Vagina (tissue), 2 donors: ENCODE data around the gene TSPO. TPM values are rescaled to one million over a fixed set of nuclear protein-coding genes. Genes with fewer than 3 reads are reported as not detected.

Experiments used
- DNase-seq, 2 donors: peaks; one replicate each; pipeline ENCODE4 v3.0.0-alpha.2; 2017; ENCODE audit errors: extremely low spot score in 2 of 2
- H3K27ac ChIP-seq: fragments of 200-600 bp; sonication (generic); one replicate; pipeline ENCODE4 v1.5.1; 2019
- H3K27me3 ChIP-seq: fragments of 200-600 bp; sonication (generic); one replicate; pipeline ENCODE4 v1.5.1; 2019
- H3K36me3 ChIP-seq, 2 donors: fragments of 200-600 bp; sonication (generic); one replicate each; pipeline ENCODE4 v1.5.1; 2017 to 2019
- H3K4me1 ChIP-seq: fragments of 200-600 bp; sonication (generic); one replicate; pipeline ENCODE4 v1.5.1; 2019
- H3K4me3 ChIP-seq, 2 donors: fragments of 200-600 bp; sonication (generic); 1 replicate in 1 of 2; 2 replicates in 1 of 2; pipeline ENCODE4 v1.5.1; 2016 to 2019
- H3K9me3 ChIP-seq: fragments of 200-600 bp; sonication (generic); one replicate; pipeline ENCODE4 v1.5.1; 2019
- CTCF ChIP-seq, 3 experiments: fragments of 450-650 bp in 2 of 3; fragments of 200-600 bp in 1 of 3; sonication (generic) in 1 of 3; IDR thresholded peaks; one replicate each; pipeline ENCODE4 v1.5.1; 2017 to 2019; ENCODE audit warnings: antibody characterized with exemption in 3 of 3, mild to moderate bottlenecking in 2 of 3, moderate library complexity in 2 of 3
- POLR2A ChIP-seq, 2 donors: fragments of 450-650 bp; IDR thresholded peaks; one replicate each; pipeline ENCODE4 v1.6.1; 2017; ENCODE audit warnings: antibody characterized with exemption in 2 of 2, mild to moderate bottlenecking in 2 of 2, moderate library complexity in 2 of 2
- POLR2AphosphoS5 ChIP-seq, 2 donors: sonication (generic); formaldehyde crosslinking; IDR thresholded peaks; one replicate each; pipeline ENCODE4 v1.9.0; 2017; ENCODE audit warnings: antibody characterized with exemption in 2 of 2, mild to moderate bottlenecking in 2 of 2, low read depth in 1 of 2; ENCODE audit not compliant: insufficient read depth in 1 of 2
- intact Hi-C: fragments of 100-400 bp; cut with DNase I; formaldehyde crosslinking; loops from one replicate; pipeline ENCODE4 v1.15.1; 2023
- total RNA-seq: library from RNA; depleted of rRNA; stranded (reverse); fragments of >200 nt; gene quantifications from one replicate; pipeline ENCODE4 v1.2.3, GENCODE V29; 2016

The TSPO gene
- total RNA-seq, 1 donor from 2014 or later: 524 TPM

- TF ChIP-seq POLR2AphosphoS5 (IDR thresholded peaks at IDR 0.05; ENCODE audit: insufficient read depth in 1 of 2, low read depth in 1 of 2) (no peak), POLR2A (IDR thresholded peaks at IDR 0.05) (no peak), CTCF (IDR thresholded peaks at IDR 0.05) (no peak)
- intact Hi-C loops: no loop called here
- Histone ChIP-seq H3K4me1 (peaks cover 21% of the 10 kb centered on the region), H3K27me3 (no peaks in the 10 kb centered on the region), H3K36me3 (peaks cover 0 to 16% of the 10 kb centered on the region in 2 donors), H3K4me3 (no peak overlapping the region), H3K9me3 (no peaks in the 10 kb centered on the region), H3K27ac (no peak overlapping the region)
- no peak for DNase-seq
Measured at GRCh38 chr22:43182726-43183125, 31.4 kb downstream of the TSPO start.

- intact Hi-C loops: no loop called here
Measured at GRCh38 chr22:43183496-43184277, 32.3 kb downstream of the TSPO start.

GRCh38 chr22:43185860-43186261 is 34.5 kb downstream of the TSPO start:
- peak overlapping the region; percentile 88 for H3K27ac ChIP-seq
- DNase-seq: no peak
- no peaks in the 10 kb centered on the region for H3K27me3 ChIP-seq
- H3K9me3 ChIP-seq: no peaks in the 10 kb centered on the region
- intact Hi-C loops: no loop called here
- no peaks in the 10 kb centered on the region for H3K36me3 ChIP-seq
- TF ChIP-seq POLR2A (IDR thresholded peaks at IDR 0.05) (no peak), CTCF (IDR thresholded peaks at IDR 0.05) (no peak), POLR2AphosphoS5 (IDR thresholded peaks at IDR 0.05; ENCODE audit: insufficient read depth in 1 of 2, low read depth in 1 of 2) (no peak)
- H3K4me1 ChIP-seq: peaks cover 28% of the 10 kb centered on the region
- peak overlapping the region; percentile 63 to 82 for H3K4me3 ChIP-seq

More at GRCh38 chr22:43183496-43184277, 32.3 kb downstream of the TSPO start:
- H3K4me3 ChIP-seq: no peak overlapping the region
- no peak overlapping the region for H3K27ac ChIP-seq
- no peak for DNase-seq
- no peaks in the 10 kb centered on the region for H3K27me3 ChIP-seq
- H3K4me1 ChIP-seq: peaks cover 28% of the 10 kb centered on the region
- H3K36me3 ChIP-seq: peaks cover 0 to 12% of the 10 kb centered on the region in 2 donors
- no peaks in the 10 kb centered on the region for H3K9me3 ChIP-seq
- TF ChIP-seq POLR2AphosphoS5 (IDR thresholded peaks at IDR 0.05; ENCODE audit: insufficient read depth in 1 of 2, low read depth in 1 of 2) (no peak), CTCF (IDR thresholded peaks at IDR 0.05) (no peak), POLR2A (IDR thresholded peaks at IDR 0.05) (no peak)

- TF ChIP-seq POLR2AphosphoS5 (IDR thresholded peaks at IDR 0.05; ENCODE audit: insufficient read depth in 1 of 2, low read depth in 1 of 2) (no peak), CTCF (IDR thresholded peaks at IDR 0.05) (no peak), POLR2A (IDR thresholded peaks at IDR 0.05) (no peak)
Measured at GRCh38 chr22:43186272-43187170, 35.2 kb downstream of the TSPO start, which contains the start of gene TTLL12. TSS of gene TTLL12 (minus strand) at chr22:43187134. CDS start at chr22:43187069, 65 bp downstream.

More at GRCh38 chr22:43186272-43187170, 35.2 kb downstream of the TSPO start, which contains the start of gene TTLL12:
- peak within 1 kb of the TSS; percentile 89 for H3K27ac ChIP-seq
- H3K4me3 ChIP-seq: peak within 1 kb of the TSS; percentile 63 to 82
- peaks cover 28% of the 10 kb centered on the region for H3K4me1 ChIP-seq
- intact Hi-C loops: no loop called here
- no peak for DNase-seq
- no peaks in the 10 kb centered on the region for H3K36me3 ChIP-seq
- H3K9me3 ChIP-seq: no peaks in the 10 kb centered on the region
- H3K27me3 ChIP-seq: no peaks in the 10 kb centered on the region
